Astrocyte (in vitro differentiated cells and primary cell): ENCODE results near the gene METTL21C.

Source experiments
- CTCF ChIP-seq: IDR thresholded peaks from 2 replicates; pipeline ENCODE4 v1.5.1; 2011; ENCODE audit warnings: low read depth, mild to moderate bottlenecking, inconsistent platforms, low read length, moderate library complexity; ENCODE audit not compliant: insufficient read depth
- EZH2 ChIP-seq: IDR thresholded peaks from 2 replicates; pipeline ENCODE4 v1.6.1; 2012; ENCODE audit warnings: mild to moderate bottlenecking, low read length, inconsistent platforms; ENCODE audit not compliant: insufficient read depth

GRCh38 chr13:102708991-102709390 is 14.1 kb upstream of the METTL21C start:
- TF ChIP-seq CTCF = no peak
- TF ChIP-seq EZH2 = no peak
